HG03460 (cell line): Measurements from ENCODE around the gene LMNTD1.
"Not testable (repeated sequence)": the region's sequence is repeated elsewhere in the genome, so short reads cannot be mapped to it uniquely, and the experiment has no call there.

Source experiments
- ATAC-seq: cut with Tn5 transposase; IDR thresholded peaks from one replicate; pipeline ENCODE4 v1.9.1; 2021; ENCODE audit not compliant: unreplicated experiment

Gene LMNTD1

GRCh38 chr12:25491396-25492325 is 61.4 kb downstream of the LMNTD1 start:
- no peak for ATAC-seq

GRCh38 chr12:25488956-25489870 is 63.9 kb downstream of the LMNTD1 start:
- ATAC-seq = not testable (repeated sequence)

GRCh38 chr12:25482625-25483024 is 70.5 kb downstream of the LMNTD1 start:
- no peak for ATAC-seq

GRCh38 chr12:25480145-25480544 is 72.9 kb downstream of the LMNTD1 start:
- no peak for ATAC-seq

- no peak for ATAC-seq
Measured at GRCh38 chr12:25477217-25477616, 75.9 kb downstream of the LMNTD1 start.

- no peak for ATAC-seq
Measured at GRCh38 chr12:25472453-25472852, 80.6 kb downstream of the LMNTD1 start.

- no peak for ATAC-seq
Measured at GRCh38 chr12:25469861-25470260, 83.2 kb downstream of the LMNTD1 start.

- ATAC-seq = no peak
Measured at GRCh38 chr12:25469368-25469767, 83.7 kb downstream of the LMNTD1 start.

- ATAC-seq = no peak
Measured at GRCh38 chr12:25463521-25463920, 89.6 kb downstream of the LMNTD1 start.

- no peak for ATAC-seq
Measured at GRCh38 chr12:25463005-25463404, 90.1 kb downstream of the LMNTD1 start.

- peak; percentile 93 for ATAC-seq
Measured at GRCh38 chr12:25459541-25459951, 93.5 kb downstream of the LMNTD1 start.

- no peak for ATAC-seq
Measured at GRCh38 chr12:25458047-25458552, 95.0 kb downstream of the LMNTD1 start.

- no peak for ATAC-seq
Measured at GRCh38 chr12:25456474-25456873, 96.6 kb downstream of the LMNTD1 start.

GRCh38 chr12:25455696-25456095 is 97.4 kb downstream of the LMNTD1 start:
- no peak for ATAC-seq

GRCh38 chr12:25449007-25449406 is 104.1 kb downstream of the LMNTD1 start:
- ATAC-seq = no peak

GRCh38 chr12:25447046-25447445 is 106.0 kb downstream of the LMNTD1 start:
- ATAC-seq = no peak

- ATAC-seq = no peak
Measured at GRCh38 chr12:25438638-25439037, 114.4 kb downstream of the LMNTD1 start.

- no peak for ATAC-seq
Measured at GRCh38 chr12:25436206-25437030, 116.7 kb downstream of the LMNTD1 start.

- ATAC-seq = no peak
Measured at GRCh38 chr12:25435431-25435830, 117.7 kb downstream of the LMNTD1 start.

- no peak for ATAC-seq
Measured at GRCh38 chr12:25434515-25434914, 118.6 kb downstream of the LMNTD1 start.
